Activated B cell treated with CpG ODN at 0.5 μM for 24 hours (primary cell): ENCODE measurements around the gene ART5. TPM values are rescaled to one million over a fixed set of nuclear protein-coding genes. Genes with fewer than 3 reads are reported as not detected.

ENCODE experiments used
- ATAC-seq: fragments of 200-7000 bp; cut with Tn5 transposase; one replicate; pipeline ENCODE4 v1.10.0; 2021; ENCODE audit warnings: low read depth, mild to moderate bottlenecking, moderate library complexity
- CTCF ChIA-PET: fragments of 350-600 bp; sonication (Branson Sonifier 250); formaldehyde crosslinking; loops from one replicate; lab custom pipeline; 2021; ENCODE audit warnings: antibody characterized with exemption; lab: Charles Lee
- POLR2A ChIA-PET: fragments of 350-600 bp; sonication (Branson Sonifier 250); formaldehyde crosslinking; loops from one replicate; lab custom pipeline; 2021; ENCODE audit warnings: antibody characterized with exemption; lab: Charles Lee
- DNase-seq: peaks from one replicate; pipeline ENCODE4 v3.0.0; 2022
- H3K27ac Mint-ChIP-seq: one replicate; pipeline ENCODE4 v1.8.0; 2020; ENCODE audit warnings: mixed read lengths
- H3K27me3 Mint-ChIP-seq: one replicate; pipeline ENCODE4 v1.8.0; 2021; ENCODE audit warnings: mixed read lengths
- H3K36me3 Mint-ChIP-seq: one replicate; pipeline ENCODE4 v1.8.0; 2021; ENCODE audit warnings: low read depth, mixed read lengths
- H3K4me1 Mint-ChIP-seq: one replicate; pipeline ENCODE4 v1.8.0; 2021; ENCODE audit warnings: mixed read lengths
- H3K4me3 Mint-ChIP-seq: one replicate; pipeline ENCODE4 v1.8.0; 2020; ENCODE audit warnings: mild to moderate bottlenecking, mixed read lengths
- H3K9me3 Mint-ChIP-seq: one replicate; pipeline ENCODE4 v1.8.0; 2020; ENCODE audit warnings: mixed read lengths
- CTCF ChIP-seq: fragments of 200-600 bp; IDR thresholded peaks from one replicate; pipeline ENCODE4 v1.8.0; 2022; ENCODE audit warnings: antibody characterized with exemption, mild to moderate bottlenecking
- intact Hi-C: fragments of 100-400 bp; cut with micrococcal nuclease; formaldehyde crosslinking; loops from one replicate; pipeline ENCODE4 v1.15.1; 2024
- total RNA-seq: library from RNA; stranded (reverse); gene quantifications from 2 replicates; pipeline ENCODE4 v1.2.3, GENCODE V29; 2022

Gene ART5
- total RNA-seq, 1 donor from 2014 or later, result not detected

GRCh38 chr11:3642071-3642951, 519 bp upstream of the ART5 start:
- peaks cover 9% of the 10 kb centered on the region for H3K4me1 Mint-ChIP-seq
- ChIA-PET CTCF (no interaction called here), POLR2A (no interaction called here)
- no peaks in the 10 kb centered on the region for H3K36me3 Mint-ChIP-seq
- H3K27ac Mint-ChIP-seq, result no peak overlapping the region
- peak overlapping the region; percentile 65 for H3K4me3 Mint-ChIP-seq
- no peaks in the 10 kb centered on the region for H3K9me3 Mint-ChIP-seq
- TF ChIP-seq CTCF, result no peak
- DNase-seq (no peak), ATAC-seq (peak; percentile 86)
- intact Hi-C loops, result no loop called here
- H3K27me3 Mint-ChIP-seq, result peaks cover 52% of the 10 kb centered on the region

GRCh38 chr11:3641191-3641590, 601 bp downstream of the ART5 start:
- Mint-ChIP-seq H3K4me1 (peaks cover 9% of the 10 kb centered on the region), H3K36me3 (no peaks in the 10 kb centered on the region), H3K9me3 (no peaks in the 10 kb centered on the region), H3K27me3 (peaks cover 55% of the 10 kb centered on the region), H3K4me3 (peak overlapping the region; percentile 72), H3K27ac (no peak overlapping the region)
- ChIA-PET POLR2A (no interaction called here), CTCF (no interaction called here)
- intact Hi-C loops, result no loop called here
- no peak for TF ChIP-seq CTCF
- ATAC-seq, result no peak
- no peak for DNase-seq

GRCh38 chr11:3639841-3640240, 2.0 kb downstream of the ART5 start:
- Mint-ChIP-seq H3K27ac (no peak overlapping the region), H3K27me3 (peaks cover 46% of the 10 kb centered on the region)

GRCh38 chr11:3638513-3638912, 3.3 kb downstream of the ART5 start:
- peaks cover 35% of the 10 kb centered on the region for H3K27me3 Mint-ChIP-seq
- intact Hi-C loops, result no loop called here
- H3K4me3 Mint-ChIP-seq, result no peak overlapping the region
- CTCF ChIA-PET, result no interaction called here
- no peak for TF ChIP-seq CTCF
- POLR2A ChIA-PET, result no interaction called here
- no peak overlapping the region for H3K27ac Mint-ChIP-seq
- ATAC-seq, result no peak
- H3K9me3 Mint-ChIP-seq, result no peaks in the 10 kb centered on the region
- no peaks in the 10 kb centered on the region for H3K36me3 Mint-ChIP-seq
- H3K4me1 Mint-ChIP-seq, result peaks cover 9% of the 10 kb centered on the region
- DNase-seq, result no peak

More at GRCh38 chr11:3639841-3640240, 2.0 kb downstream of the ART5 start:
- no peak overlapping the region for H3K4me3 Mint-ChIP-seq
- DNase-seq (no peak), ATAC-seq (no peak)
- H3K36me3 Mint-ChIP-seq, result no peaks in the 10 kb centered on the region
- TF ChIP-seq CTCF, result no peak
- ChIA-PET POLR2A (no interaction called here), CTCF (no interaction called here)
- intact Hi-C loops, result no loop called here
- H3K4me1 Mint-ChIP-seq, result peaks cover 9% of the 10 kb centered on the region
- H3K9me3 Mint-ChIP-seq, result no peaks in the 10 kb centered on the region

- TF ChIP-seq CTCF, result no peak
These were observed 4.6 kb downstream of the ART5 start for GRCh38 chr11:3637201-3637600.

More at GRCh38 chr11:3637201-3637600, 4.6 kb downstream of the ART5 start:
- Mint-ChIP-seq H3K9me3 (no peaks in the 10 kb centered on the region), H3K4me3 (no peak overlapping the region), H3K27ac (no peak overlapping the region), H3K36me3 (no peaks in the 10 kb centered on the region), H3K27me3 (peaks cover 30% of the 10 kb centered on the region), H3K4me1 (peaks cover 4% of the 10 kb centered on the region)
- ChIA-PET POLR2A (no interaction called here), CTCF (no interaction called here)
- DNase-seq (no peak), ATAC-seq (no peak)
- intact Hi-C loops, result no loop called here
